GM12892 (cell line): ENCODE data around the gene STK39.

ENCODE experiments used
- POLR2A ChIP-seq: IDR thresholded peaks from 2 replicates; pipeline ENCODE4 v1.6.1; 2011; ENCODE audit warnings: low read depth, low read length, control low read depth
- POLR2AphosphoS5 ChIP-seq: IDR thresholded peaks from 2 replicates; pipeline ENCODE4 v1.6.1; 2011; ENCODE audit warnings: low read depth, low read length, control low read depth
- TAF1 ChIP-seq: IDR thresholded peaks from 2 replicates; pipeline ENCODE4 v1.6.1; 2011; ENCODE audit warnings: low read depth, mild to moderate bottlenecking, control low read depth, low read length, borderline replicate concordance

GRCh38 chr2:168254158-168254935 is 7.0 kb upstream of the STK39 start:
- TF ChIP-seq POLR2AphosphoS5 (no peak), TAF1 (no peak), POLR2A (no peak)
